ENCODE data around the gene FHOD3.

GRCh38 chr18:36648803-36649202 lies 351.3 kb downstream of the FHOD3 start:
- TF ChIP-seq POLR2A (IDR thresholded peaks at IDR 0.05; ENCODE audit: low read length) (no peak), GATA1 (IDR thresholded peaks at IDR 0.05; ENCODE audit: low read depth, low read length) (no peak)
